CD4-positive, alpha-beta T cell treated with Interleukin-17A for 4 hours (primary cell): ENCODE measurements around the gene PPP2R2B.

ENCODE experiments used
- DNase-seq: peaks from one replicate; pipeline ENCODE4 v3.0.0-alpha.2; 2020; ENCODE audit warnings: mixed read lengths

PPP2R2B gene

GRCh38 chr5:146778795-146779194 lies 99.8 kb downstream of the PPP2R2B start:
- no peak for DNase-seq

DNA sequence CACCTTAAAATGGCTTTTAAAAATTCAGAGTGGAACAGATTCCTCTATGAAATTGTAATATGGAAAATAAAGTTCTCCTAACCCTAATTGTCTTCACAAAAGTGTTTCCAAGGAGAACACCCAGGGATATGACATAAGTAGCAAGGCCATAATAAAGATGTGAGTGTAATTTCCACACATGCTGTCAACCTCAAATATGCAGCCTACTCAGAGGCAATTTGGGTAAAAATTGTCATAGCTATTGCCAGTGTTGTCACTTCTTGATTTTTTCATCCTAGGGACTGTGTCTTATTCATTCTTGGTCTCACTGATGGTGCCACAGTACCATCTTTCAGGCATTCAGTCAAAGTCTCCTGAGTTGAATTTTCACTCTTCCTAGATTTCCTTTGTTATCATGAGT lies 100.3 kb downstream of the PPP2R2B start:
- DNase-seq, result no peak

GRCh38 chr5:146772881-146773466 lies 105.6 kb downstream of the PPP2R2B start:
- no peak for DNase-seq

GRCh38 chr5:146770980-146771379 lies 107.6 kb downstream of the PPP2R2B start:
- DNase-seq, result no peak

- no peak for DNase-seq
These were observed 108.0 kb downstream of the PPP2R2B start for GRCh38 chr5:146770546-146770945.

DNA sequence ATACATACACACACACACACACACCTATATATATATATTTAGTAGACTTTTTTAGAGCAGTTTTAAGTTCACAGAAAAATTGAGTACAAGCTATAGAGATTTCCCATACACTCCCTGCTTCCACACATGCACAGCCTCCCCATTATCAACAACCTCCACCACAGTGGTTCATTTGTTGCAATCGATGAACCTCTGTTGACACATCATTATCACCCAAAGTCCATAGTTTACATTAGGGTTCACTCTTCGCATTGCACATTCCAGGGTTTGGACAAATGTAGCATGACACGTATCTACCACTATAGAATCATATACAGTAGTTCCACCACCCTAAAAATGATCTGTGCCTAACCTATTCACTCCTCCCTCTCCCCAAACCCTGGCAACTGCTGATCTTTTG lies 111.0 kb downstream of the PPP2R2B start:
- DNase-seq, result no peak

DNA sequence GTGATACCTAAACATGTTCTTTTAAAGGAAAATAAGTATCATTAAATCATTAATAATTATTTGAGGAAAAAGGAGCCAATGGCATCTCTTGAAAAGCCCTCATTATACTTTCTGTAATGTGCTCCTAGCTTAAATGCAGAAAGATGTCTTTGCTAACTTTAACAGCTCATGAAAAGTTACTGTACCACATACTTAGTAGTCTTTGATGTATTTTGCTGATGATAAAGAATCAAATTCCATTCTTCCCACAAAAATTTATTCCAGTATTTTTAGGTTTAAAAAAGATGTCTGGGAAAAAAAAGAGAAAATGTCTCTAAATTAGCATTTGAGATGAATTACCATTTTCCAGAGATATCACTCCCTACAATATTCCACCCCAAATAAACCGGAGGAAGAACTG lies 112.5 kb downstream of the PPP2R2B start:
- no peak for DNase-seq

GRCh38 chr5:146765089-146765832 lies 113.3 kb downstream of the PPP2R2B start:
- no peak for DNase-seq

DNA sequence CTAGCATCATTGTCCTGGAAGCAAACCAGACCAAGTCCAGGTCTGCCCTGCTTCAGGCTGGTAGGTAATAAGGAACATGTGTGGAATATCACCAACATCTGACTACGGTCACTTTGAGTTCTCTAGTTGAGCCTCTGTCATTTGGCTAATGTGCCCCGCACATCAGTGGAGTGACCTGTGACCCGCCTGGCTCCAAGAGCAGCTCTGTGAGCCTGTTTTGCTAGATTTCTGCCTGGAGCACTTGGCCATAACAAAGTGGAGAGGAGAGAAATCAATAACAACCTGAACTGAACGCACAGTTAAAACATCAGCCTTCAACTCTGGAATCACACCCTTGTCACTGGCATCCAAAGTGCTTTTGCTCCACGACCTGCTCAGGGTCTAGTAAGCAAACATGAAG lies 115.7 kb downstream of the PPP2R2B start:
- DNase-seq, result no peak

- DNase-seq, result no peak
These were observed 116.7 kb downstream of the PPP2R2B start for GRCh38 chr5:146761811-146762210.

DNA sequence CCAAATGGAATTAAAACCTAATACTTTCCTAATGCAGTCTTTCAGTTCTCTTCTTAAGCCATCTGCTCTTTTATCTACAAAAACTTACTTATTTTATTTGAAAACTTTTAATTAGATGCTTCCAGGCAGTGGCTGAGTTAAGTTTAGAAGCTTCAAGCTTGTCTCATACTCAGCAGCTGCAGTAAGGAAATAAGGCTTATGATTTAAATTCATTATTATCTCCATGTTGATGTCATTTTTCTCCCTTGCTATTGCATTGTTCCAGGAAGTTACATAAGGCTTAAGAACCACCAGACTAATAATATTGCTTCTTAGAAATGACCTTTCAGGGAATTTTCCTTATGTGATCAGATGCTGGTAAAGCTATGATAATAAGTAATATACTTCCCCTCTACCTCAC lies 119.6 kb downstream of the PPP2R2B start:
- DNase-seq, result no peak

GRCh38 chr5:146758076-146758475 lies 120.5 kb downstream of the PPP2R2B start:
- no peak for DNase-seq

DNA sequence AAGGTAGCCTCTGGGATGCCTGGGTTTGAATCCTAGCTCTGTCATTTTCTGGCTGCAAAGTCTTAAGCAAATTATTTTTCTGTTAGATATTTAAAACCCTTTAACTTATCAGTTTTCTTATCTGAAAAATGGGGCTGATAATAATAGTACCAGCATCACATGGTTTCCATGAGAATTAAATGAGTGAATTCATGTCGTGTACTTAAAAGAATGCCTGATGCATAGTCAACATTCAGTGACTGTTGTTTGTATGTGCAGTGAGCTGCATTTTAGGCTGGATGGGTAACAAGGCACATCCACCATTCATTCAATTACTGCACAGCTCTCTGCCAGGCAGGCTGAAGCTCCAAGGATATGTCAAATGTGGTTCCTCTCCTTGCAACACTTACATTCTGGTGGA lies 122.0 kb downstream of the PPP2R2B start:
- DNase-seq, result no peak

GRCh38 chr5:146755793-146756192 lies 122.8 kb downstream of the PPP2R2B start:
- DNase-seq, result no peak

GRCh38 chr5:146754621-146755020 lies 123.9 kb downstream of the PPP2R2B start:
- no peak for DNase-seq

DNA sequence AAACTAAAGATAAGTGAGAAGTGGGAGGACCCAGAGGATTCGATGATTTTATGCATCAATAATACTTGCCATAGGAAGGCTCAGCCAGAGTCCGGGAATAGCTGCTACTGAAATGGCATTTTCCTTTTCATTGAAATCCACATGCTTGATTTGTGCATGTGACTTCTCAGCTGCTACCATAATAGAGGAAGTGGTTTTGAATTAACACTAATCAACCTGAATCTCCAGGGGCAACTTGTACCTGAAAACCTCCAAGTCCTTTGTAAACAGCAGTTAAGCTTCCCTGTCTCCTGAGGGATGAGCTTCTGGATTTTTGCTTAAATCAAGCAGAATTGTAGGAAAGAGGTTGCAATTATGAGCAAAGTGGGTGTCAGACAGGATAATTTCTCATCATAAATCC lies 124.9 kb downstream of the PPP2R2B start:
- no peak for DNase-seq

DNA sequence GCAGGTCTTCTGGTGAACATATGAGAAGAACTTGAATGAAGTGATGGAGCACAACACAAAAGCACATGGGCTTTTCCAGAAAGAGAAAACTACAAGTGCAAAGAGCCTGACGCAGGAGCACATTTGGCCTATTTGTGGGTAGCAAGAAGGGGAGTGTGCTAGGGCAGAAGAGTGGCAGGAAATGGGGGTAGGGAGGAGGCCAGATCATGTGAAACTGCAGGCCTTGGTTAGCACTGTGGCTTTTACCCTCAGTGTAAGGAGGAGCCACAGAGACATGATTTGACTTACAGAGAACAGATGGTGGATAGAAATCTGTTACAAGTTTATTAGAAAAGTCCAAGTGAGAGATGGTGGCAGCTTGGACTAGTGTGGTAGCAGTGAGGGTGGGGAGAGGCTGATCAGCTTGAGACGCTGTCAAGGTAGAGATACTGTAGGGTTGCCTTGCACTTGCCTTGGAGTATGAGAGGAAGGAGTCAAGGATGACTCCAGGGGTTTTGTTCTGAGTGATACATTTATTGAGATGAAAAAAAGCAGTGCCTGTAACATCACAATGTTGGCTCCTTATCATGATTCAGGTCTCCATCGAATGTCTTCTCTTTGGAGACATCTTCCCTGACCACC lies 126.7 kb downstream of the PPP2R2B start:
- DNase-seq, result peak; percentile 53

DNA sequence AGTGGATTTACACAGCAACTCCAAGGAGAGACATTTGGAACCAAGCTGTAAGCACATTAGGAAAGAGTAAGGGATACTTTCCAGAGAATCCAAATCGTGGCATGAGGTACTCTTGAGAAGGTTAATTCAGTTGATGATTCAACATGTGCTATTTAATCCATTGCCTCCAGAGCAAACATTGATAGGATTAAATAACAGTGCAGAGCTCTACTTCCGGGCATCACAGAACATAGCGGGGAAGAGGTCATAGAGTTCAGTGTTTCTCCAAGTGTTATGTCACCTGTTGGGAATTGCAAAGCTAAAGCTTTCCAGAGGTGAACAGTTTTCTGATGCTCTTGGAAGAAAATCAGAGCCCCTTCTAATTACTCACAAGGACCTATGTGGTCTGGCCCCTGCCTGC lies 127.5 kb downstream of the PPP2R2B start:
- DNase-seq, result no peak

GRCh38 chr5:146748533-146748932 lies 130.0 kb downstream of the PPP2R2B start:
- DNase-seq, result no peak

GRCh38 chr5:146745931-146746577 lies 132.5 kb downstream of the PPP2R2B start:
- DNase-seq, result no peak

GRCh38 chr5:146744068-146744745 lies 134.3 kb downstream of the PPP2R2B start:
- DNase-seq, result no peak

DNA sequence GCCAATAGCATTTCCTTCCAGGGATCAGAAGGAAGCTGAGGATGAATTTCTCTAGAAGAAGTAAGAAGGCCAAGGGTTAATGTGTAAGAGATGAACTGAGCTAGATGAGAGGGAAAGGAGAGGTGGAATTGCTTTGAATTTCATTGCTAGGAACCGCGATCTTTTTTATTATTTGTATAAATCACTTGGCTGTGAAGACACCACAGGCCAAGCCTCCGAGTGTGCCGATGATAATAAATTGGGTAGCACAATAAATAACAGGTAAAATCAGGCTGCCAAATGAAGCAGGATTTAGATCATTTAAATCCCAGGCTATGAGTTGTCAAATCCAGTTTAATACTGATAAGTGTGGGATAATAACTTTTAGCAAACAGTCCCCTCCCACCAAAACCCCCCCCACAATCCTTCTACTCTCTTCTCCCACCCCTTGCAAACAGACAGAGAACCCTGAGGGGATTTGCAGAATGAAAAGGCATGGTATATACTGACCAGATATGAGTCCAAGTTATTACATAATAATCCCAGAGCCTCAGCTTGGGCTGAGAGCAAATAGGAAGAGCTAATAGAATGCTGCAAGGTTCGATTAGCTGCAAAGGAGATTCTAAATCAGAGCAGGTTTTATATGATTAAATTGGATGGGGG lies 143.5 kb downstream of the PPP2R2B start:
- DNase-seq, result no peak

GRCh38 chr5:146732962-146733361 lies 145.6 kb downstream of the PPP2R2B start:
- DNase-seq, result no peak
